Measurements from ENCODE around the gene TRAPPC2. TPM values are rescaled to one million over a fixed set of nuclear protein-coding genes. Genes with fewer than 3 reads are reported as not detected.

The TRAPPC2 gene
- total RNA-seq, 1 donor from 2014 or later = 20.2 TPM

- Mint-ChIP-seq H3K27ac (no peak overlapping the region), H3K4me3 (no peak overlapping the region), H3K9me3 (peaks cover 12% of the 10 kb centered on the region), H3K4me1 (peaks cover 10% of the 10 kb centered on the region), H3K36me3 (peaks cover 19% of the 10 kb centered on the region), H3K27me3 (ENCODE audit: low read depth) (no peaks in the 10 kb centered on the region)
- TF ChIP-seq, protein P1, sequence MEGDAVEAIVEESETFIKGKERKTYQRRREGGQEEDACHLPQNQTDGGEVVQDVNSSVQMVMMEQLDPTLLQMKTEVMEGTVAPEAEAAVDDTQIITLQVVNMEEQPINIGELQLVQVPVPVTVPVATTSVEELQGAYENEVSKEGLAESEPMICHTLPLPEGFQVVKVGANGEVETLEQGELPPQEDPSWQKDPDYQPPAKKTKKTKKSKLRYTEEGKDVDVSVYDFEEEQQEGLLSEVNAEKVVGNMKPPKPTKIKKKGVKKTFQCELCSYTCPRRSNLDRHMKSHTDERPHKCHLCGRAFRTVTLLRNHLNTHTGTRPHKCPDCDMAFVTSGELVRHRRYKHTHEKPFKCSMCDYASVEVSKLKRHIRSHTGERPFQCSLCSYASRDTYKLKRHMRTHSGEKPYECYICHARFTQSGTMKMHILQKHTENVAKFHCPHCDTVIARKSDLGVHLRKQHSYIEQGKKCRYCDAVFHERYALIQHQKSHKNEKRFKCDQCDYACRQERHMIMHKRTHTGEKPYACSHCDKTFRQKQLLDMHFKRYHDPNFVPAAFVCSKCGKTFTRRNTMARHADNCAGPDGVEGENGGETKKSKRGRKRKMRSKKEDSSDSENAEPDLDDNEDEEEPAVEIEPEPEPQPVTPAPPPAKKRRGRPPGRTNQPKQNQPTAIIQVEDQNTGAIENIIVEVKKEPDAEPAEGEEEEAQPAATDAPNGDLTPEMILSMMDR (IDR thresholded peaks at IDR 0.05; ENCODE audit: unreplicated experiment) = no peak
- no peak for DNase-seq (ENCODE audit: low spot score in 2 of 2, unreplicated experiment in 2 of 2)
Measured at GRCh38 chrX:13664020-13664419, 70.4 kb downstream of the TRAPPC2 start.

DNA sequence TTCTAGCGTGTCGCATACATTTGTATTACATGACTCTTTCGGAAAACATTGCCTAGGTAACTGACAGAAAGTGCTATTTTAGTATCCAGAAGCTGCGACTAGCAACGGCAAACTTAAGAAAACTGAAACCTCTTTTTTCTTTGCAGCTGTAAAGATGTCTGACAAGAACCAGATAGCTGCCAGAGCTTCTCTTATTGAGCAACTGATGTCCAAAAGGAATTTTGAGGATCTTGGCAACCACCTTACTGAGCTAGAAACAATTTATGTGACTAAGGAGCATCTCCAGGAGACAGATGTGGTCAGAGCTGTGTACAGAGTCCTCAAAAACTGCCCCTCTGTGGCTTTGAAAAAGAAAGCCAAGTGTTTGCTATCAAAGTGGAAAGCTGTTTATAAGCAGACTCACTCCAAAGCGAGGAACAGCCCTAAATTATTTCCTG lies 72.0 kb downstream of the TRAPPC2 start:
- Mint-ChIP-seq H3K4me3 (no peak overlapping the region), H3K27ac (peak overlapping the region; percentile 43), H3K36me3 (peaks cover 19% of the 10 kb centered on the region), H3K9me3 (peaks cover 12% of the 10 kb centered on the region), H3K27me3 (ENCODE audit: low read depth) (no peaks in the 10 kb centered on the region), H3K4me1 (peaks cover 9% of the 10 kb centered on the region)
- no peak for DNase-seq (ENCODE audit: low spot score in 2 of 2, unreplicated experiment in 2 of 2)
- TF ChIP-seq, protein P1 (IDR thresholded peaks at IDR 0.05; ENCODE audit: unreplicated experiment) = no peak

Other genes starting within 250 kb of the TRAPPC2 start
- 8.4 to 12.3 TPM (median 11.3 TPM) in 3 replicates for gene EGFL6, start 165.0 kb downstream of the TRAPPC2 start, total RNA-seq
- 3.3 to 3.8 TPM (median 3.4 TPM) in 3 replicates for gene TCEANC, start 81.5 kb downstream of the TRAPPC2 start, total RNA-seq
- 18.6 to 21.0 TPM (median 20.6 TPM) in 3 replicates for gene RAB9A, start 45.5 kb downstream of the TRAPPC2 start, total RNA-seq
- 46.3 to 50.8 TPM (median 46.5 TPM) in 3 replicates for gene OFD1, start 128 bp upstream of the TRAPPC2 start, total RNA-seq
- gene GPM6B, start 82.5 kb upstream of the TRAPPC2 start, total RNA-seq = 5.4 to 7.0 TPM (median 6.2 TPM) in 3 replicates